GM12865 (cell line): ENCODE results near the gene MDFIC.

Experiments
- DNase-seq: peaks from one replicate; pipeline ENCODE4 v3.0.0; 2010; ENCODE audit warnings: low read depth
- H3K4me3 ChIP-seq: 2 replicates; pipeline ENCODE4 v1.5.1; 2011; ENCODE audit warnings: mild to moderate bottlenecking, low read depth, low read length, control low read depth
- CTCF ChIP-seq: IDR thresholded peaks from 2 replicates; pipeline ENCODE4 v1.5.1; 2011; ENCODE audit warnings: low read length, control low read depth, low read depth, inconsistent platforms; ENCODE audit not compliant: insufficient read depth; ENCODE audit errors: missing control alignments

The MDFIC gene

GRCh38 chr7:115010441-115010820, 88.5 kb downstream of the MDFIC start:
- no peak for DNase-seq
- no peak for TF ChIP-seq CTCF
- H3K4me3 ChIP-seq: no peak overlapping the region

DNA sequence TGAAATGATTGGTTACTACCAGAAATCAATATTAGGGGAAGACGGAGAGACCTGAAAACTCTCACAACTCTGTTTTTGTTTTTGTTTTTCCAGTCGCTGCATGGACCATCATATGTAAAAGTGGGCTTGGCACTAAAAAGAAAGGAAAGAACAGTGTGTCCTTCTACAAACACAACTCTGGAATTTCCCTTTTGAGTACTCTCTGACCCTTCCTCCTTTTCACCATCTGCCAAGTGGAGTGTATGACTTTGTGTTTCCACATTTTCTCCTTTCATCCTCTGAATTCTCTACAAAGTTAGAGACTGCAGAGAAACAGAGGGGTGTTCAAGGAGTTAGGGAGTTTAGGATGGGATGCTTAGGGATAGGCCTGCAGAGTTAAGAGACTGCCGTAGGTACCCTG, 92.0 kb downstream of the MDFIC start:
- H3K4me3 ChIP-seq: no peak overlapping the region

GRCh38 chr7:115014794-115015193, 92.9 kb downstream of the MDFIC start:
- H3K4me3 ChIP-seq: no peak overlapping the region
- no peak for DNase-seq
- TF ChIP-seq CTCF: no peak

More for the DNA sequence above, 92.0 kb downstream of the MDFIC start:
- TF ChIP-seq CTCF: no peak
- DNase-seq: no peak

GRCh38 chr7:115015619-115016018, 93.7 kb downstream of the MDFIC start:
- H3K4me3 ChIP-seq: no peak overlapping the region
- no peak for TF ChIP-seq CTCF
- no peak for DNase-seq

DNA sequence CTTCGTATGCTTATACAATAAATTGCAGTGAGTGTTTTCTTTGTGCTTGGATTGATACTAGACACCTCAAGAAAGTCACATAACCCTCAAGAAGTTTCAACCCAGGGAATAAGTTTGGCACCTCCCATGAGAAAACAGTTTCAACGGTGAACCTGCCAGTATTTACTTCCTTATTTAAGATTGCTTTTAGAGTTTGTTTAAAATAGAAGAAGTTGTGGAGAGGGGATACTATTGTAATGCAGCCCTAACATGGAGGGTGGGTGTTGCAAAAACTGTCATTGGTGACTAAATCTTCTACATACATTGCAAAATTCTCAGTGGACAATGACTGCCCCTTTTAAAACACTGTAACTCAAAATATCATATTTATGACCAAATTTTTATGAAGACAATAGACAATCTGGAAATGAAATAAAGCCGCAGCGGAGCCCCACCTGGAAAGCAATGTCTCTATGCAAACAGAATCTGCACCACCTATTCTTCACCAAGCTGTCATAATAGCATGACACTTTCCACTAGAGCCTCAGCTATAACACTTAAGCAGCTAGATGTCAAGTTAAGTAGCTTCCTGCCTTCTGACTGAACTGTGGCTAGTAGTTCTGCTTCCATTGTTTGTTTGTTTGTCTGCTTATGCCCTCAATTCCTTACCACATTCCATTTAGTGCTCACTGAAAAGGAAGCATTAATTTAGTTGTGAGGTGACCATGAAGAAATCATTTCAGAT, 98.2 kb downstream of the MDFIC start:
- no peak for DNase-seq
- no peak for TF ChIP-seq CTCF
- H3K4me3 ChIP-seq: no peak overlapping the region

GRCh38 chr7:115023219-115023618, 101.3 kb downstream of the MDFIC start:
- DNase-seq: no peak
- H3K4me3 ChIP-seq: no peak overlapping the region
- TF ChIP-seq CTCF: no peak

DNA sequence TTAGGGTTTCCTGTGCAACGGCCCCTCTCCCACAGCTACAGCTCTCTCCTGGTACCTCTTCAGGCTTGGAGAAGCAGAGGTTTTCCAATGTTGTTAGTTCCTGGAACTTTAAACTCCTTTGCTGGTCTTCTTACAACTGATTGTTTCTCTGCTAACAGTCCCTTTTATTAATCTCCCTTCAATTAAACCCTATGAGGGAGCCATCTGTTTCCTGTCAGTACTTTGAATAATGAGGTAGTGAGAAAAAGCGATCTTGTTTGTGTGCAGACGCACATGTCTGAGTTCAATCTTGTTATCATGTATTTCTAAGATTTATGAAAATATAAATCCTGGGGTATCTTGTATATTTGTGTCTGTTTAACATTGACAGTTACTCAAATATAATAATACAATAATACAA, 102.4 kb downstream of the MDFIC start:
- DNase-seq: no peak
- no peak overlapping the region for H3K4me3 ChIP-seq
- no peak for TF ChIP-seq CTCF
